ENCODE results near the gene CARD8.
A peak's percentile ranks its signal among the peaks of the same experiment; 100 is the strongest.

Gene CARD8

GRCh38 chr19:48210005-48210404 is 45.7 kb downstream of the CARD8 start:
- DNase-seq (ENCODE audit: low read depth) = no peak
- TF ChIP-seq, protein P1, sequence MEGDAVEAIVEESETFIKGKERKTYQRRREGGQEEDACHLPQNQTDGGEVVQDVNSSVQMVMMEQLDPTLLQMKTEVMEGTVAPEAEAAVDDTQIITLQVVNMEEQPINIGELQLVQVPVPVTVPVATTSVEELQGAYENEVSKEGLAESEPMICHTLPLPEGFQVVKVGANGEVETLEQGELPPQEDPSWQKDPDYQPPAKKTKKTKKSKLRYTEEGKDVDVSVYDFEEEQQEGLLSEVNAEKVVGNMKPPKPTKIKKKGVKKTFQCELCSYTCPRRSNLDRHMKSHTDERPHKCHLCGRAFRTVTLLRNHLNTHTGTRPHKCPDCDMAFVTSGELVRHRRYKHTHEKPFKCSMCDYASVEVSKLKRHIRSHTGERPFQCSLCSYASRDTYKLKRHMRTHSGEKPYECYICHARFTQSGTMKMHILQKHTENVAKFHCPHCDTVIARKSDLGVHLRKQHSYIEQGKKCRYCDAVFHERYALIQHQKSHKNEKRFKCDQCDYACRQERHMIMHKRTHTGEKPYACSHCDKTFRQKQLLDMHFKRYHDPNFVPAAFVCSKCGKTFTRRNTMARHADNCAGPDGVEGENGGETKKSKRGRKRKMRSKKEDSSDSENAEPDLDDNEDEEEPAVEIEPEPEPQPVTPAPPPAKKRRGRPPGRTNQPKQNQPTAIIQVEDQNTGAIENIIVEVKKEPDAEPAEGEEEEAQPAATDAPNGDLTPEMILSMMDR (IDR thresholded peaks at IDR 0.05; ENCODE audit: insufficient read depth, low read depth, low read length, missing control alignments) = no peak
- no peak overlapping the region for H3K4me3 ChIP-seq (ENCODE audit: low read depth, low read length)

DNA sequence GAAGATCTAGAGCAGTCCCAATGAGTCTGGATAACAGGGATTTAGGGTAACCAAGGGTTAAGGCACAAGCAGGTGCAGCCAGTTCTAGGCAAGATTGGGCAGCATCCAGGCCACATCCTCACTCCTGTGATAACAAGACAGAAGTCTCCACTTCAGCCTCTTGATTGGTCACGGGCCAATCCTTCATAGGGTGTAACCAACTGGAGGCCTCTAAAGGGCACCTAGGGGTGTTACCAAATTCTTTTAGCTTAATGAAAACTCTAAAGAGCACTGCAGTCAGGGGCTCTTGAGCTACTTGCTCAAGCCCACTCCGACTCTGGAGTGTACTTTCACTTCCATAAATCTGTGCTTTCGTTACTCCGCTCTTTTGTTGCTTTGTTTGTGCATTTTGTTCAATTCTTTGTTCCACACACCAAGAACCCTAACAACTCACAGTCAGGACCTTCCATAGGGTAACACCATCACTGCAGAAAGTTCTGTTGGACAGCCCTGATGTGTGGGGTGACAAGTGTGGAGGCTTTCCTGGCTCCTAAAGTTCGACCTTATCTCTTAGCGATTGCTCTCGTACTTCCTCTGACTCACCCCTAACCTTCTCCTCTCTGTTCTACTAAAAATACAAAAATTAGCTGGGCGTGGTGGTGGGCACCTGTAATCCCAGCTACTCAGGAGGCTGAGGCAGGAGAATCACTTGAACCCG is 49.2 kb downstream of the CARD8 start:
- TF ChIP-seq, protein P1 (IDR thresholded peaks at IDR 0.05; ENCODE audit: insufficient read depth, low read depth, low read length, missing control alignments) = no peak
- no peak overlapping the region for H3K4me3 ChIP-seq (ENCODE audit: low read depth, low read length)
- DNase-seq (ENCODE audit: low read depth) = no peak

DNA sequence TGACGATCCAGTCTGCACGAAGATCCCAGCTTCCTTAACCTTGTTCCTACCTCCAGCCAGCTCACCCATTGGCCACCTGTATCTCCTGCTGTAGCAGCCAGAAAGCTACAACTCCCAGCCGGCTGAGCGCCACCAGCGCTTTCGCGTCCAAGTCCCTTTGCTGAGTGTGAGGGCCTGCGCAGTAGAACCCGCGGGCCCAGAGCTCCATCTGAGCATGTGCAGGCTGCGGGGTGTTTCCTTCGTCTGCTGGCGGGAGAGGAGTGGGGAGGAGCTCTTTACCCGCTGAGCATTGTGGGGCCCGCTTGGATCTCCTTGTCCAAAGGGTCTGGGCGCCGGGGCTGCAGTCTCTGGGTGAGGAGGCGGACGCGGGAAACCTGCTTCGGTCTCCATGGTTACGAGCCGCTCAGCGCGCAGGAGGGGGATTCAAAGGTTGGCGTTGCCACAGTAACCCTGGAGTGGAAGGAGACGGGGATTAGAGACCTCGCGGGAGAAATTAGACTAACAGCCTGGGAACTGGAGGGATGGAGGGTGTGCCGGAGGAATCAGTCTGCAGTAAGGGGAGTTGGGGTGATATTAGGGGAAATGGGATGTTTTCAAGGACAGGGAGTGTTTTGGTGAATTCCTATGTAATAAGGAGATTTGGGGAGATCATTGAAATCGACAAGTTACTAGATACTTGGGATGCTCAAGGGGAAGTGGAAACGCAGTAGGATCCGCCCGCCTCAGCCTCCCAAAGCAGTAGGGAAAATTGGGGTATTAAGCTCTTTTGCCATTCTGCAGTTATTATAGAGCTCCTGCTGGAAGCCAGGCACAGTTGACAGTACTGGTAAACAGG is 51.7 kb downstream of the CARD8 start:
- peak overlapping the region; percentile 68 for H3K4me3 ChIP-seq (ENCODE audit: low read depth, low read length)
- TF ChIP-seq, protein P1 (IDR thresholded peaks at IDR 0.05; ENCODE audit: insufficient read depth, low read depth, low read length, missing control alignments) = no peak
- peak; percentile 97 for DNase-seq (ENCODE audit: low read depth)

GRCh38 chr19:48203222-48203793 is 52.4 kb downstream of the CARD8 start:
- TF ChIP-seq, protein P1 (IDR thresholded peaks at IDR 0.05; ENCODE audit: insufficient read depth, low read depth, low read length, missing control alignments) = no peak
- DNase-seq (ENCODE audit: low read depth) = peak; percentile 31
- H3K4me3 ChIP-seq (ENCODE audit: low read depth, low read length) = peak overlapping the region; percentile 68

GRCh38 chr19:48196933-48197665 is 58.6 kb downstream of the CARD8 start:
- H3K4me3 ChIP-seq (ENCODE audit: low read depth, low read length) = no peak overlapping the region
- TF ChIP-seq, protein P1 (IDR thresholded peaks at IDR 0.05; ENCODE audit: insufficient read depth, low read depth, low read length, missing control alignments) = no peak
- DNase-seq (ENCODE audit: low read depth) = no peak

DNA sequence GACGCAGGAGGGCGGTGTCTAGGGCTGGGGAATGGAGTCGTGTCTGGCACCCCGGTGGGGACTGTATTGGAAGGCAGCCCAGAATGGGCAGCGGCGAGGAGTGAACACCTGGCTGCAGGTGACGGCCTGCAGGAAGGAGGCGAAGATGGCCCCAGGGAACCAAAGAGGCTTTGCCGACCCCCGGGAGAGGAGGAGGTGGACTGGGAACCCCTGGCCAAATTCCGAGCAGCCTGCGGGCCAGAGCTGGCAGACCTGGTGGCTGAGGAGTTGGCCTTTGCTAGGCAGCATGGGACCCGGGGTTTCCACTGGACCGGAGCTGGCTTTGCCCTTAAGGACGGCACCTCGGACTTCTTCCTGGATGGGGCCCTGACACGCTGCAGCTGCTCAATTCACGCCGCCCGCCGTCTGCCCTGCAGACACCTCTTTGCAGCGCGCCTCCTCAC is 59.4 kb downstream of the CARD8 start:
- TF ChIP-seq, protein P1 (IDR thresholded peaks at IDR 0.05; ENCODE audit: insufficient read depth, low read depth, low read length, missing control alignments) = no peak
- no peak overlapping the region for H3K4me3 ChIP-seq (ENCODE audit: low read depth, low read length)
- DNase-seq (ENCODE audit: low read depth) = no peak
